GM23338 (cell line): ENCODE measurements around the gene HDHD3. TPM values are rescaled to one million over a fixed set of nuclear protein-coding genes. Genes with fewer than 3 reads are reported as not detected.

Source experiments
- ATAC-seq: fragments of 200-7000 bp; cut with Tn5 transposase; 3 replicates; pipeline ENCODE4 v1.9.1; 2020
- DNase-seq: peaks from one replicate; pipeline ENCODE4 v3.0.0-alpha.2; 2015; ENCODE audit warnings: low spot score
- H2AFZ ChIP-seq: fragments of 200-600 bp; sonication (generic); 2 replicates; pipeline ENCODE4 v1.8.0; 2016; ENCODE audit warnings: antibody characterized with exemption, mild to moderate bottlenecking, moderate library complexity
- H3F3A ChIP-seq: fragments of 200-600 bp; sonication (generic); replicated peaks from 2 replicates; pipeline ENCODE4 v1.8.0; 2017; ENCODE audit warnings: antibody characterized with exemption, mixed run types, low read depth
- H3K27ac ChIP-seq: fragments of 200-600 bp; sonication (generic); 2 replicates; pipeline ENCODE4 v1.6.1; 2016; ENCODE audit warnings: low read depth
- H3K27me3 ChIP-seq: fragments of 200-600 bp; sonication (generic); 2 replicates; pipeline ENCODE4 v1.8.0; 2016; ENCODE audit warnings: mild to moderate bottlenecking, mixed run types, moderate library complexity; ENCODE audit not compliant: insufficient read depth
- H3K36me3 ChIP-seq: fragments of 200-600 bp; sonication (generic); 2 replicates; pipeline ENCODE4 v1.8.0; 2016; ENCODE audit warnings: mild to moderate bottlenecking; ENCODE audit not compliant: insufficient read depth
- H3K4me1 ChIP-seq: fragments of 200-600 bp; sonication (generic); 2 replicates; pipeline ENCODE4 v1.8.0; 2016; ENCODE audit warnings: mild to moderate bottlenecking, moderate library complexity; ENCODE audit not compliant: insufficient read depth
- H3K4me2 ChIP-seq: fragments of 200-600 bp; sonication (generic); 2 replicates; pipeline ENCODE4 v1.7.1; 2017; ENCODE audit warnings: mixed run types
- H3K4me3 ChIP-seq: fragments of 200-600 bp; sonication (generic); 2 replicates; pipeline ENCODE4 v1.6.1; 2016; ENCODE audit warnings: mixed run types
- H3K79me2 ChIP-seq: fragments of 200-600 bp; sonication (generic); replicated peaks from 2 replicates; pipeline ENCODE4 v1.8.0; 2017; ENCODE audit warnings: mild to moderate bottlenecking; ENCODE audit not compliant: insufficient read depth
- H3K9me2 ChIP-seq: fragments of 200-600 bp; sonication (generic); 2 replicates; pipeline ENCODE4 v1.8.0; 2017; ENCODE audit not compliant: insufficient read depth
- H4K20me1 ChIP-seq: fragments of 200-600 bp; sonication (generic); replicated peaks from 2 replicates; pipeline ENCODE4 v1.8.0; 2017; ENCODE audit warnings: mild to moderate bottlenecking; ENCODE audit not compliant: insufficient read depth
- H3K27ac Mint-ChIP-seq: 2 replicates; pipeline ENCODE4 v1.8.0; 2020; ENCODE audit warnings: inconsistent platforms, mild to moderate bottlenecking, moderate library complexity, mixed read lengths
- H3K27me3 Mint-ChIP-seq: 3 replicates; pipeline ENCODE4 v1.8.0; 2022; ENCODE audit warnings: low read depth, mild to moderate bottlenecking, moderate library complexity, mixed read lengths, inconsistent platforms; ENCODE audit not compliant: insufficient read depth, poor library complexity
- H3K36me3 Mint-ChIP-seq: 3 replicates; pipeline ENCODE4 v1.8.0; 2021; ENCODE audit warnings: low read depth, mild to moderate bottlenecking, inconsistent platforms, moderate library complexity, mixed read lengths
- H3K4me1 Mint-ChIP-seq: 3 replicates; pipeline ENCODE4 v1.8.0; 2020; ENCODE audit warnings: mild to moderate bottlenecking, inconsistent platforms, mixed read lengths
- H3K4me3 Mint-ChIP-seq: 3 replicates; pipeline ENCODE4 v1.8.0; 2021; ENCODE audit warnings: moderate library complexity, mild to moderate bottlenecking, inconsistent platforms, mixed read lengths
- H3K9me3 Mint-ChIP-seq: 3 replicates; pipeline ENCODE4 v1.8.0; 2020; ENCODE audit warnings: moderate library complexity, mild to moderate bottlenecking, inconsistent platforms, mixed read lengths
- CREB1 ChIP-seq: fragments of 250-450 bp; sonication (Bioruptor Pico); IDR thresholded peaks from 2 replicates; pipeline ENCODE4 v1.5.0; 2020; ENCODE audit warnings: low read depth, mild to moderate bottlenecking, moderate library complexity
- CTCF ChIP-seq, 2 experiments: fragments of 200-600 bp in 1 of 2; sonication (generic) in 1 of 2; conservative IDR thresholded peaks; 2 replicates each; pipeline versions ENCODE4 v1.5.1 to v1.6.1; 2016 to 2017; ENCODE audit warnings: antibody characterized with exemption in 2 of 2, low read depth in 2 of 2, mild to moderate bottlenecking in 2 of 2, moderate library complexity in 1 of 2
- ETS1 ChIP-seq: IDR thresholded peaks from 2 replicates; pipeline ENCODE4 v1.6.1; 2016; ENCODE audit warnings: antibody characterized with exemption
- EZH2 ChIP-seq: fragments of 200-600 bp; sonication (generic); IDR thresholded peaks from one replicate; pipeline ENCODE4 v1.8.0; 2017; ENCODE audit warnings: antibody characterized with exemption, mild to moderate bottlenecking, low read depth; ENCODE audit not compliant: unreplicated experiment
- EZH2phosphoT487 ChIP-seq: fragments of 200-600 bp; sonication (generic); IDR thresholded peaks from one replicate; pipeline ENCODE4 v1.8.1; 2018; ENCODE audit warnings: antibody characterized with exemption; ENCODE audit not compliant: unreplicated experiment
- JUNB ChIP-seq: IDR thresholded peaks from one replicate; pipeline ENCODE4 v1.6.1; 2016; ENCODE audit warnings: antibody characterized with exemption; ENCODE audit not compliant: unreplicated experiment
- NANOG ChIP-seq: IDR thresholded peaks from 2 replicates; pipeline ENCODE4 v1.6.1; 2016; ENCODE audit warnings: antibody characterized with exemption, borderline replicate concordance
- POLR2AphosphoS5 ChIP-seq: IDR thresholded peaks from 2 replicates; pipeline ENCODE4 v1.6.1; 2016; ENCODE audit warnings: antibody characterized with exemption, low read depth
- REST ChIP-seq: IDR thresholded peaks from one replicate; pipeline ENCODE4 v1.6.1; 2018; ENCODE audit warnings: antibody characterized with exemption; ENCODE audit not compliant: unreplicated experiment
- STAT1 ChIP-seq: IDR thresholded peaks from one replicate; pipeline ENCODE4 v1.6.1; 2016; ENCODE audit warnings: antibody characterized with exemption; ENCODE audit not compliant: unreplicated experiment
- ZNF114 ChIP-seq: fragments of 250-450 bp; sonication (Bioruptor Pico); IDR thresholded peaks from 2 replicates; pipeline ENCODE4 v1.5.0; 2020; ENCODE audit warnings: mild to moderate bottlenecking, moderate library complexity
- ZNF331 ChIP-seq: fragments of 250-450 bp; sonication (Bioruptor Pico); IDR thresholded peaks from 2 replicates; pipeline ENCODE4 v1.5.0; 2020; ENCODE audit warnings: low read depth, mild to moderate bottlenecking, moderate library complexity
- ZNF462 ChIP-seq: fragments of 250-450 bp; sonication (Bioruptor Pico); IDR thresholded peaks from 2 replicates; pipeline ENCODE4 v1.5.0; 2020; ENCODE audit warnings: mild to moderate bottlenecking, moderate library complexity
- polyA plus RNA-seq: library from polyadenylated mRNA; unstranded; fragments of >200 nt; fragmentation: Nextera tagmentation; extraction: Ambion mirVana; gene quantifications from 2 replicates; pipeline ENCODE4 v1.2.1, GENCODE V29; 2016
- total RNA-seq: library from RNA; depleted of rRNA; stranded (reverse); fragments of >200 nt; shearing (Covaris generic); gene quantifications from 2 replicates; pipeline ENCODE4 v1.2.3, GENCODE V29; 2014

The HDHD3 gene
- total and polyA plus RNA-seq, 2 experiments from 2014 or later = 9.5 to 17.7 TPM

- Mint-ChIP-seq H3K36me3 (no peaks in the 10 kb centered on the region; the same call in 2 of the 3 replicates), H3K4me3 (no peak overlapping the region), H3K27me3 (no peaks in the 10 kb centered on the region), H3K9me3 (no peaks in the 10 kb centered on the region), H3K27ac (no peak overlapping the region), H3K4me1 (peaks cover 4% of the 10 kb centered on the region; the same call in 2 of the 3 replicates)
- Histone ChIP-seq H3K9me2 (no peaks in the 10 kb centered on the region), H3F3A (no peaks in the 10 kb centered on the region), H3K36me3 (no peaks in the 10 kb centered on the region), H3K27ac (no peak overlapping the region), H3K4me3 (no peak overlapping the region), H4K20me1 (no peaks in the 10 kb centered on the region), H3K79me2 (no peaks in the 10 kb centered on the region), H3K4me1 (no peaks in the 10 kb centered on the region), H2AFZ (no peak overlapping the region), H3K27me3 (no peaks in the 10 kb centered on the region), H3K4me2 (no peak overlapping the region)
- no peak for DNase-seq
- no peak for TF ChIP-seq JUNB
- no peak for TF ChIP-seq ZNF462 (CRISPR knock-in tag)
- TF ChIP-seq CTCF (conservative IDR thresholded peaks at IDR 0.05; ENCODE audit: low read depth in 2 of 2) = no peak
- TF ChIP-seq STAT1 = no peak
- no peak for TF ChIP-seq ZNF331 (CRISPR knock-in tag)
- TF ChIP-seq NANOG = no peak
- no peak for TF ChIP-seq ZNF114
- TF ChIP-seq CREB1 (CRISPR knock-in tag) = no peak
- no peak for TF ChIP-seq EZH2
- no peak for TF ChIP-seq POLR2AphosphoS5
- TF ChIP-seq ETS1 = no peak
- TF ChIP-seq REST = no peak
- no peak for TF ChIP-seq EZH2phosphoT487
- ATAC-seq = no peak
These were observed 7.6 kb downstream of the HDHD3 start for GRCh38 chr9:113368982-113369854.
